GM23248 (cell line): Measurements from ENCODE around the gene KHDC4. TPM values are rescaled to one million over a fixed set of nuclear protein-coding genes. Genes with fewer than 3 reads are reported as not detected.

Source experiments
- DNase-seq: peaks from one replicate; pipeline ENCODE4 v3.0.0-alpha.2; 2015
- H2AFZ ChIP-seq: fragments of 200-600 bp; sonication (generic); 2 replicates; pipeline ENCODE4 v1.6.1; 2016; ENCODE audit warnings: antibody characterized with exemption
- H3F3A ChIP-seq: fragments of 200-600 bp; sonication (generic); 2 replicates; pipeline ENCODE4 v1.6.1; 2016; ENCODE audit warnings: mild to moderate bottlenecking, antibody characterized with exemption, mixed run types; ENCODE audit not compliant: insufficient read depth
- H3K27ac ChIP-seq: fragments of 200-600 bp; sonication (generic); 2 replicates; pipeline ENCODE4 v1.5.1; 2016; ENCODE audit warnings: mild to moderate bottlenecking
- H3K27me3 ChIP-seq: fragments of 200-600 bp; sonication (generic); replicated peaks from 2 replicates; pipeline ENCODE4 v1.6.1; 2016; ENCODE audit warnings: mild to moderate bottlenecking; ENCODE audit not compliant: insufficient read depth
- H3K36me3 ChIP-seq: fragments of 200-600 bp; sonication (generic); 2 replicates; pipeline ENCODE4 v1.6.1; 2016; ENCODE audit warnings: low read depth, mild to moderate bottlenecking
- H3K4me1 ChIP-seq: fragments of 200-600 bp; sonication (generic); 2 replicates; pipeline ENCODE4 v1.6.1; 2016; ENCODE audit warnings: mild to moderate bottlenecking; ENCODE audit not compliant: insufficient read depth
- H3K4me2 ChIP-seq: fragments of 200-600 bp; sonication (generic); one replicate; pipeline ENCODE4 v1.6.1; 2016; ENCODE audit warnings: mild to moderate bottlenecking; ENCODE audit not compliant: unreplicated experiment
- H3K4me3 ChIP-seq: fragments of 200-600 bp; sonication (generic); 2 replicates; pipeline ENCODE4 v1.5.1; 2016; ENCODE audit warnings: mild to moderate bottlenecking
- H3K79me2 ChIP-seq: fragments of 200-600 bp; sonication (generic); 2 replicates; pipeline ENCODE4 v1.6.1; 2016; ENCODE audit warnings: mild to moderate bottlenecking; ENCODE audit not compliant: insufficient read depth
- H3K9ac ChIP-seq: fragments of 200-600 bp; sonication (generic); 2 replicates; pipeline ENCODE4 v1.6.1; 2016; ENCODE audit warnings: mild to moderate bottlenecking
- H3K9me2 ChIP-seq: fragments of 200-600 bp; sonication (generic); 2 replicates; pipeline ENCODE4 v1.6.1; 2016; ENCODE audit warnings: mixed run types, mild to moderate bottlenecking, moderate library complexity; ENCODE audit not compliant: insufficient read depth
- H3K9me3 ChIP-seq: fragments of 200-600 bp; sonication (generic); one replicate; pipeline ENCODE4 v1.6.1; 2017; ENCODE audit warnings: low read depth
- H4K20me1 ChIP-seq: fragments of 200-600 bp; sonication (generic); 2 replicates; pipeline ENCODE4 v1.6.0; 2016; ENCODE audit not compliant: insufficient read depth
- EZH2 ChIP-seq: fragments of 200-600 bp; sonication (generic); IDR thresholded peaks from 2 replicates; pipeline ENCODE4 v1.6.1; 2018; ENCODE audit warnings: antibody characterized with exemption, mild to moderate bottlenecking; ENCODE audit not compliant: insufficient read depth, poor library complexity, severe bottlenecking
- EZH2phosphoT487 ChIP-seq: fragments of 200-600 bp; sonication (generic); IDR thresholded peaks from 2 replicates; pipeline ENCODE4 v1.6.1; 2018; ENCODE audit warnings: antibody characterized with exemption, moderate library complexity, mild to moderate bottlenecking, low read depth; ENCODE audit not compliant: insufficient read depth
- WGBS, 2 experiments: methylation state at CpG; one replicate each; pipeline ENCODE4 v1.1.6; 2015 to 2017; ENCODE audit warnings: low lambda C conversion rate in 2 of 2, low coverage in 1 of 2; ENCODE audit errors: missing lambda C conversion rate in 2 of 2; 5-methylcytosine and 5-hydroxymethylcytosine counted together
- in situ Hi-C: fragments of 300-500 bp; cut with MboI; formaldehyde crosslinking; loops from 2 replicates; pipeline ENCODE4 v1.15.0; 2020
- polyA plus RNA-seq: library from polyadenylated mRNA; unstranded; fragments of >200 nt; fragmentation: Nextera tagmentation; extraction: Ambion mirVana; gene quantifications from 2 replicates; pipeline ENCODE4 v1.2.1, GENCODE V29; 2016
- total RNA-seq: library from RNA; depleted of rRNA; stranded (reverse); fragments of >200 nt; shearing (Covaris generic); gene quantifications from 2 replicates; pipeline ENCODE4 v1.2.3, GENCODE V29; 2014

The KHDC4 gene
- total and polyA plus RNA-seq, 2 experiments from 2014 or later = 24.2 to 27.8 TPM

DNA sequence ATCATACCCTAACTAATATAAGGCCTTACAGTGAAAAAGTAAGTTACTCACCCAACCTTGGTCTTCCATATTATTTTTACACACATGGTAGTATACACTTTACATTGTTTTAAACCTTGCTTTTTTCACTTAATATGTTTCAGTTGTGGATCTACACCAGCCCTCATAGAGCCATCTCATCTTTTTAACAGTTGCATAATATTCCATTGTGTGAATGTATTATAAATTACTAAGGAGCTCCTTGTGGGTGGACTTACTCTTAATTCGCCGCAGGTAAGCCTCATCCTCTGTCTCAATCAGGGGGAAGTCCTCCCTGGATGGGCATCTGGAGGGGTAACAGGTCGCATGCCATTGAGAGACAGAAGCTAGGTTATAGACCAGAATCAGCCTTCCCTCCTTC is 20.4 kb upstream of the KHDC4 start:
- no peak overlapping the region for H3K27ac ChIP-seq
- 99 to 100% methylated on average over 3 of the region's 3 CpGs for WGBS, 2 experiments
- peaks cover 61% of the 10 kb centered on the region for H3K79me2 ChIP-seq
- H3K4me1 ChIP-seq = no peaks in the 10 kb centered on the region
- no peaks in the 10 kb centered on the region for H3K9me2 ChIP-seq
- no peaks in the 10 kb centered on the region for H4K20me1 ChIP-seq
- DNase-seq = no peak
- H3K27me3 ChIP-seq = no peaks in the 10 kb centered on the region
- no peak overlapping the region for H3K9ac ChIP-seq
- peaks cover 79% of the 10 kb centered on the region for H3K36me3 ChIP-seq
- H3F3A ChIP-seq = peaks cover 37% of the 10 kb centered on the region
- TF ChIP-seq EZH2phosphoT487 (no peak), EZH2 (no peak)
- no peak overlapping the region for H3K4me3 ChIP-seq
- no peak overlapping the region for H3K4me2 ChIP-seq
- in situ Hi-C loops = no loop called here
- no peak overlapping the region for H2AFZ ChIP-seq
- no peaks in the 10 kb centered on the region for H3K9me3 ChIP-seq

DNA sequence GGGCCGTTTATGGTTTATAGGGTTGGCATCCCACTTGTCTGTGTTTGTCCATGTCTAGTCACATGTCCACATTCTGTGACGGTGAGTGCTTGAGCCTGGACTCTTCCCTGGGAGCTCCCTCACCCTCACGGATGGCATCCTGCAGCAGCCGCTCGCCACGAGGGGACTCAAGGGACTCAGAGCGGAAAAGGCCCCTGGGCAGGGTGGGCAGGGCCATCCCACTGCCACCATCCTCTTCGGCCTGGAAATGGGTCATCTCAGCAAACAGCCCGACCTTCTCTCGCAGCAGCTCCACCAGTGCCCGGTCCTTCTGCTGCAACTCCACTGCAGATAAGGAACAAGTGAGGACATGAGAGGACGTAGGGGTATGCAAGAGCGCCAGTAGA is 18.3 kb upstream of the KHDC4 start:
- Histone ChIP-seq H3K9me3 (no peaks in the 10 kb centered on the region), H3K4me2 (no peak overlapping the region), H3K79me2 (peaks cover 42% of the 10 kb centered on the region), H3K4me1 (no peaks in the 10 kb centered on the region), H2AFZ (no peak overlapping the region), H3K27ac (no peak overlapping the region), H3K36me3 (peaks cover 82% of the 10 kb centered on the region), H3F3A (peaks cover 37% of the 10 kb centered on the region), H3K4me3 (no peak overlapping the region), H3K9ac (no peak overlapping the region), H3K9me2 (no peaks in the 10 kb centered on the region), H3K27me3 (no peaks in the 10 kb centered on the region), H4K20me1 (no peaks in the 10 kb centered on the region)
- in situ Hi-C loops = no loop called here
- 81 to 89% methylated on average over 12 to 13 of the region's 13 CpGs for WGBS, 2 experiments
- DNase-seq = no peak
- TF ChIP-seq EZH2phosphoT487 = no peak
- no peak for TF ChIP-seq EZH2

DNA sequence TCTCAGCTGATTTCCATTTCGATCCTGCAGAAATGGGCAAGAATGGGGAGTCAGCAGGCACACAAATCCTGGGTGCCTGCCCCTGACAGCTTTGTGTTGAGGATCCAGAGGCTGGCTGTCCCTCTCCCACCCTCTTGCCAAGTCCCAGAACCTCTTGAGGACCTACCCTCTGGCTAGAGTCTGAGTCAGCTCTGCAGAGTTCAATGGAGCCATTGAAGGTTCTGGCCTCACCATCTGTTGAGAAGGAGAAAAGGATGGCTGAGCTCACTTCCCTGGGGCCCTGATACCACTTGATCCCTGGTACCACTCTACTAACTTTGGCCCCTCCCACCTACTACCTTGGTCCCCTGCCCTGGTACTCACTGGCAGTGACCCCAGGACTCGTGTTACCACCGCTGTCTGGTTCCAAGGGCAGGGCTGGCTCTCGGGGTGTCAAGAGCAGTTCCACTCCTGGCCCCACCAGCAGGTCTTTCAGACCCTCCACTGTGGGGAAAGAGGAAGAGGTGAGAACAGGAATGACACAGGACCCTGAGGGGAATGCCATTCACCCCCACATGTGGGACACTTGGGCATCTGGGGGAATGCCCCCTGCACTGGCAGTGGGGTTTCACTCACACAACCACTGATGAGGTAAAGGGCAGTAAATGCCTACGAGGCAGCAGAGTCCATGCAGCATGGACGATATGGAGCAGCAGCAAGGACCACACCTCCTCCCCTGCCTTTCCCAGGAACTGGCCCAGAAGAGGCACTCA is 17.7 kb upstream of the KHDC4 start:
- no peak for DNase-seq
- Histone ChIP-seq H3K79me2 (peaks cover 36% of the 10 kb centered on the region), H3K9me2 (no peaks in the 10 kb centered on the region), H4K20me1 (no peaks in the 10 kb centered on the region), H3K4me2 (no peak overlapping the region), H3F3A (peaks cover 37% of the 10 kb centered on the region), H3K4me1 (no peaks in the 10 kb centered on the region), H3K9ac (no peak overlapping the region), H2AFZ (no peak overlapping the region), H3K4me3 (no peak overlapping the region), H3K27ac (no peak overlapping the region), H3K9me3 (no peaks in the 10 kb centered on the region), H3K36me3 (peaks cover 82% of the 10 kb centered on the region), H3K27me3 (no peaks in the 10 kb centered on the region)
- no peak for TF ChIP-seq EZH2phosphoT487
- 86 to 87% methylated on average over 5 to 6 of the region's 6 CpGs for WGBS, 2 experiments
- in situ Hi-C loops = no loop called here

DNA sequence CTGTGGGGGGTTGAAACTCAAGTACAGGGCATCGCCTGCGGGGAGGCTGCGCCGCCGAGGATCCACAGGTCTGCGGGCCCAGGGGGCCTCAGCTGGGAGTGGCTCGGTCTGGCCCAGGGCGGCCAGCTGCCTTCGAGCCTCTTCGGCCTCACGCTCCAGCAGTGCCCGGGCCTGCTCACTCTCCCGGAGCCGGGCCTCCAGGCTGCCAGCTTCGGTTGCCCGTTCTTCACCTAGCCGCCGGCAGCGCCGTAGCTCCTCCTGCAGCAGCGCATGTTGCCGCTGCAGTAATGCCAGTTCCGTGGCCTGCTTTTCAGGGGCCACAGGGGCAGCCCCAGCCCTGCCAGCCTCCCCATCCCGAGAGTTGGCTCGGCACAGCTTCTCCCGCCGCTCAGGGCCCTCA is 16.6 kb upstream of the KHDC4 start:
- H3K27ac ChIP-seq = no peak overlapping the region
- H3K27me3 ChIP-seq = no peaks in the 10 kb centered on the region
- H3K9me2 ChIP-seq = no peaks in the 10 kb centered on the region
- DNase-seq = no peak
- H4K20me1 ChIP-seq = no peaks in the 10 kb centered on the region
- no peaks in the 10 kb centered on the region for H3K9me3 ChIP-seq
- peaks cover 26% of the 10 kb centered on the region for H3K79me2 ChIP-seq
- no peak overlapping the region for H3K4me2 ChIP-seq
- no peaks in the 10 kb centered on the region for H3K4me1 ChIP-seq
- no peak overlapping the region for H3K4me3 ChIP-seq
- peaks cover 82% of the 10 kb centered on the region for H3K36me3 ChIP-seq
- H2AFZ ChIP-seq = no peak overlapping the region
- peaks cover 48% of the 10 kb centered on the region for H3F3A ChIP-seq
- TF ChIP-seq EZH2 (no peak), EZH2phosphoT487 (no peak)
- 94 to 97% methylated on average over 27 of the region's 27 CpGs for whole genome bisulfite sequencing, 2 experiments
- in situ Hi-C loops = no loop called here
- no peak overlapping the region for H3K9ac ChIP-seq

DNA sequence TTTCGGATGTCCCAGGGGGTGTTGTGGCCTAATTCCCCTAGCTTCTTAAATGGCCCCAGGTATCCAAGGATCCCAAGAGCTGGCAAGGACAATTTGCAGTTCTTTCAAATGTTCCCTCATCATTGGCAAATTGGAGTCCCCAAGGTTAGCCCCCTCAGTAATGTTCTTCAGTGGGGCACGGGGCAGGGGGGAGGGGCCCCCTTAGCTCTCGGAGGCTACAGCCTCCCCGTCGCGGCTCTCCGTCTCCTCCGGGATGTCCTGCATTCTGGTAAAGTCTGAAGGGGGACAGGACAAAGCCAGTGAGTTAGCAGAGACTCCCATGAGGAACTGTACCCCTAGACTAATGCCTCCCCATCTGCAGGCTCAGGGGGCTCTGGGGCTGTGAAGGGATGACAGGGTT is 13.5 kb upstream of the KHDC4 start:
- in situ Hi-C loops = no loop called here
- Histone ChIP-seq H3K4me1 (no peaks in the 10 kb centered on the region), H3K36me3 (peaks cover 63% of the 10 kb centered on the region)

More for the DNA sequence above, 13.5 kb upstream of the KHDC4 start:
- Histone ChIP-seq H3K9me3 (no peaks in the 10 kb centered on the region), H2AFZ (no peak overlapping the region), H3K27me3 (no peaks in the 10 kb centered on the region), H3F3A (peaks cover 55% of the 10 kb centered on the region), H4K20me1 (no peaks in the 10 kb centered on the region), H3K4me2 (no peak overlapping the region), H3K9me2 (no peaks in the 10 kb centered on the region), H3K27ac (no peak overlapping the region), H3K4me3 (no peak overlapping the region), H3K79me2 (peaks cover 12% of the 10 kb centered on the region), H3K9ac (no peak overlapping the region)
- TF ChIP-seq EZH2 = no peak
- no peak for TF ChIP-seq EZH2phosphoT487
- DNase-seq = no peak
- WGBS, 2 experiments = 86 to 87% methylated on average over 7 to 8 of the region's 8 CpGs
